Measurements from ENCODE around the gene SNX9.

SNX9 gene

GRCh38 chr6:157821342-157822033 lies 1.6 kb upstream of the SNX9 start:
- Histone ChIP-seq H3K27ac (ENCODE audit: extremely low read depth, low read depth, low read length) (no peak overlapping the region), H3K36me3 (ENCODE audit: control insufficient read depth in 2 of 2, insufficient read depth in 1 of 2, low read length in 2 of 2) (no peaks in the 10 kb centered on the region), H3K4me1 (ENCODE audit: control insufficient read depth, insufficient read depth, low read length) (no peaks in the 10 kb centered on the region; the same call in 1 of the 2 replicates), H3K4me3 (ENCODE audit: low read depth, low read length) (no peak overlapping the region), H3K9me3 (ENCODE audit: control insufficient read depth, insufficient read depth, low read depth, low read length) (no peaks in the 10 kb centered on the region)
- ChIA-PET POLR2A (no interaction called here), CTCF (interaction anchor here (0.6 to 1.2 kb wide), 3 partner anchors 12 to 65 kb away, joined by 3 to 4 read pairs (median 3); no protein-coding TSS in a partner anchor)
- TF ChIP-seq ZNF664 (tag by site-specific recombination; IDR thresholded peaks at IDR 0.05), result peak; percentile 66; the same call in 1 of the 2 replicates
- TF ChIP-seq KLF10 (tag by site-specific recombination; IDR thresholded peaks at IDR 0.05), result no peak
- no peak for TF ChIP-seq YY2 (tag by site-specific recombination; IDR thresholded peaks at IDR 0.05)
- no peak for TF ChIP-seq ZBTB20 (tag by site-specific recombination; IDR thresholded peaks at IDR 0.05)
- TF ChIP-seq ZNF324 (tag by site-specific recombination; IDR thresholded peaks at IDR 0.05), result no peak

- H3K4me3 ChIP-seq (ENCODE audit: low read depth, low read length), result peak overlapping the region; percentile 94
- POLR2A ChIA-PET, result no interaction called here
Observed at GRCh38 chr6:157822245-157823000, 623 bp upstream of the SNX9 start.

More at GRCh38 chr6:157822245-157823000, 623 bp upstream of the SNX9 start:
- TF ChIP-seq ZNF677 (tag by site-specific recombination; IDR thresholded peaks at IDR 0.05) (0 out of 2 replicates have a peak, but pooled peaks have one; percentile 22), ZNF544 (tag by site-specific recombination; IDR thresholded peaks at IDR 0.05) (no peak), ZBTB20 (tag by site-specific recombination; IDR thresholded peaks at IDR 0.05) (peak; percentile 58), ZBTB8A (tag by site-specific recombination; IDR thresholded peaks at IDR 0.05) (0 out of 2 replicates have a peak, but pooled peaks have one; percentile 50), ZNF202 (tag by site-specific recombination; IDR thresholded peaks at IDR 0.05; ENCODE audit: borderline replicate concordance) (peak; percentile 77; the same call in 1 of the 2 replicates), ZNF623 (tag by site-specific recombination; IDR thresholded peaks at IDR 0.05) (no peak), ZIC2 (tag by site-specific recombination; IDR thresholded peaks at IDR 0.05) (peak; percentile 18), ZBTB10 (tag by site-specific recombination; IDR thresholded peaks at IDR 0.05) (0 out of 2 replicates have a peak, but pooled peaks have one; percentile 44), ZNF335 (tag by site-specific recombination; conservative IDR thresholded peaks at IDR 0.05) (peak; percentile 60), ZNF777 (tag by site-specific recombination; IDR thresholded peaks at IDR 0.05; ENCODE audit: borderline replicate concordance) (peak; percentile 58; the same call in 1 of the 2 replicates), PATZ1 (tag by site-specific recombination; IDR thresholded peaks at IDR 0.05) (peak; percentile 36; the same call in 1 of the 2 replicates), ZNF843 (tag by site-specific recombination; IDR thresholded peaks at IDR 0.05) (no peak)
- Histone ChIP-seq H3K4me1 (ENCODE audit: control insufficient read depth, insufficient read depth, low read length) (no peaks in the 10 kb centered on the region; the same call in 1 of the 2 replicates), H3K36me3 (ENCODE audit: control insufficient read depth in 2 of 2, insufficient read depth in 1 of 2, low read length in 2 of 2) (no peaks in the 10 kb centered on the region), H3K9me3 (ENCODE audit: control insufficient read depth, insufficient read depth, low read depth, low read length) (no peaks in the 10 kb centered on the region), H3K27ac (ENCODE audit: extremely low read depth, low read depth, low read length) (peak overlapping the region; percentile 96)
- CTCF ChIA-PET, result interaction anchor here (0.8 to 1.2 kb wide), 2 partner anchors 11 to 66 kb away, joined by 3 to 4 read pairs; no protein-coding TSS in a partner anchor

Measured in HEK293 (cell line).